HG03342 (cell line): Measurements from ENCODE around the gene ODAD3.

ENCODE experiments used
- ATAC-seq: cut with Tn5 transposase; IDR thresholded peaks from one replicate; pipeline ENCODE4 v1.9.1; 2021; ENCODE audit warnings: mild to moderate bottlenecking, moderate library complexity; ENCODE audit not compliant: unreplicated experiment

Gene ODAD3

DNA sequence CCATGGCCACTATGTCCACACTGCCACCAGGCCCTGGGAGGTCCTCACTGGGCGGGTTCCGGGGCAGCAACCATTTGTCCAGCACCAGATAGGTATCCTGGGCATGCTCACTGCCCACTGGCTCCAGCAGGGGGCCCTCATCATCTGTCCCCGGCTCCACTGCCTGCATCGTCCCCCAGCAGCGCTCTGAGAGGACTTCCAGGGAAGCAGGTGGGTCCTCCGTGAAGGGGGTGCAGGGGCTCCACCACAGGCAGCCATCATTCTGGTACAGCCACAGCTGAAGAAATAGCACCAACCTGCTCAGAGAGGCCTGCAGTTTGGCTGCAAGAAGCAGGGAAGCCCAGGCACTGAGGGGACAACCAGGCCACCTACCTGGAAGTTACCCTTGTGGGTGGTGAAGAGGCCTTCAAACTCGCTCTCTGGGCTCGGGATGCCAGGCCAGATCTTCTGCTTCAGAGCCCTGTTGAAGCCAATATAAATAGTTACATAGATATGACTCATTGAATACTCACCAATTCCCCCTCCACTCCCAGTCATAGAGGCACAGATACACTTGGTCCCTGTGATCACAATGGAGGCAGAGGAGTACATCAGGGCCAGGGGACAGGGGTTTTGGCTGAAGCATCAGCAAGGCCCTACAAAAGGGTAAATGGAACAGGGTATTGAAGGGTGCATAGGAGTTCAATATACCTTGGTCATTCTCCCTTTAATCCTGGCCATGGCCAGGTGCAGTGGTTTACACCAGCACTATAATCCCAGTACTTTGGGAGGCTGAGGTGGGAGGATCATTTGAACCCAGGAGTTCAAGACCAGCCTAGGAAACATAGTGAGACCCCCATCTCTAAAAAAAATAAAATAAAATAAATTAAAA is 56.4 kb downstream of the ODAD3 start:
- no peak for ATAC-seq

DNA sequence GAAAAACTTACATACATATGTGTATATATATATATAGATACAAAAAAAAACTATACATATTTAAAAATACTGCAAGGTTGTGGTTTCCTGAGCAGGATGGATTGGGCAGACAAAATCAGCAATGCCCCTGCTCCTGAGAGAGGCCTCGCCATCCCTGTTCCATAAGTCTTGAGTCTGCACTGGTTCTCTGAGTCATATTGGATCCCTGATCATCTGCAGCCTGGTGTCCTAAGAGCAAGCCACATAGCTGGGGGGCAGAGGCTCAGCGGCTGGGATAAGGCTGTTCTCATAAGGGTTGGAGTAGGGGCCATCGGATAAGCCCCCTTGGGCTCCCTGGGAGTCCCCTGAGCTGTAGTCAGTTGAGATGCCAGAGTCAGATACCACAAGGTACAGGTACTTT is 57.2 kb downstream of the ODAD3 start:
- ATAC-seq = no peak

DNA sequence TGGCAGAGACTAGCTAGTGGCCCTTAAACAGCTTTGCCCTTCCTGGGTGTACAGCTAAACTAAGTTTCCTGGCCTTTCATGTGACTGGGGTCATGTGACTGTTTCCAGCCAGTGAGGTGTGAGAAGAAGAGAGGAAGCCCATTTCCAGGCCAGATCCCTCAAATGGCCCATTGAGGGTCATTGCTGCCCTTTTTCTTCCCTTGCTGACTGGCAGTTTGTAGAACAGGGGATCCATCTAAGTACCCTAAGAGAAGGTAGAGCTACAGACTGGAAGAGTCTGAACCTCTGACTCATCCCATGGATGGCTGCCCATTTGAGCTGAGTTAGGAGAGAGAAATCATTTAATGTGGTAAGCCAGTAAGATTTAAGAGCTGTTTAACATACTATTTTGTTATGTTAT is 57.7 kb downstream of the ODAD3 start:
- no peak for ATAC-seq

DNA sequence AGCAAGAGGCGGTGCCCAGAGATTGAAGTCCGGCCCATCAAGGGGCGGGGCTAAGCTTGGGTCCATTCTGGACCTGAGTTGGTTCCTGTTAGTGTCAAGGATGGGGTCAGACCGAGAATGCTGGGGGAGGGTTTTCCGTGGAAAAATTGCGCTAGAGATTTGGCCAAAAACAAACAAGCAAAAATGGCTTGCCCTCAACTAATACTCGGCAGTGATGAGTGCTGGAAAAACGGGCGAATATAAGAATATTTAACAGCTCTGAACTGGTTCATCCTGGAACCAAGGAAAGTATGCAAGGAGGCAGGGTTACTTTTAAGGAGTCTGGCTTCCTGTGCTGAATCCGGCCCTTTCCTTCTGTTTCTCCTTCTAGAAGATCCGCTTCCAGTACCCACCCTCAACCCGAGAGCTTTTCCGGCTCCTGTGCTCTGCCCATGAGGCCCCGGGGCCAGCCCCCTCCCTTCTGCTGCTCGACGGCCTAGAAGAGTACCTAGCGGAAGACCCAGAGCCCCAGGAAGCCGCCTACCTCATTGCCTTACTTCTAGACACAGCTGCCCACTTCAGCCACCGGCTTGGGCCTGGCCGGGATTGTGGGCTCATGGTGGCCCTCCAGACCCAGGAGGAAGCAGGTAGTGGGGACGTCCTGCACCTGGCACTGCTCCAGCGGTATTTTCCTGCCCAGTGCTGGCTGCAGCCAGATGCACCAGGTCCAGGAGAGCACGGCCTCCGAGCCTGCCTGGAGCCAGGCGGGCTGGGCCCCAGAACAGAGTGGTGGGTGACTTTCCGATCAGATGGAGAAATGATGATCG is 59.6 kb downstream of the ODAD3 start:
- no peak for ATAC-seq

DNA sequence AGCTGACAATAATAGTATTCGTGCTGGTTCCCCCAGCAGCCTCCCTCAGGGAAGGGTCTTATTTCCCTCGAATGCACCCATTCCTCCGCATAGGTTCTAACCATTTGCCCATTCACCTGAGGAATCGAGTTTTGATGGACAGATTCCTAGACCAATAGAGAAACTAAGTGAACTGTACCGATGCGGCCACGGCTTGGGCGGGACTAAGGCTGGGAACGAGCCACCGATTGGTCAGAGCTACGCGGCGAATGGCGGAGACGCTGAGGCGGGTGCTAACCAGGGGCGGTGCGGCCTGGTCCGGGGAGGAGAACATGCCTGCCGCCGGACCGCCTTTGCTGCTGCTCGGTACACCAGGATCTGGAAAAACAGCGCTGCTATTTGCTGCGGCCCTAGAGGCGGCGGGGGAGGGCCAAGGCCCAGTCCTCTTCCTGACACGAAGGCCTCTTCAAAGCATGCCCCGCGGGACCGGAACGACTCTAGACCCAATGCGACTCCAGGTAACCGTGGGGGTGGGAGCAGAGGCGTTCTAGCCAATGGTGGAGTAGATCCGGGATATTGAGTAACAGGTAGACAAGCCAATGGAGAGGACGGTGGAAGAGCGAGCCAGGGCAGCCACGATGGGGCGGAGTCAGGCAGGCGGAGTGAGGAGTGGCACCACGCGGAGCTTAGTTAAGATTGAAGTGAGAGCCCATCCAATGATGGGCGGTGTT is 60.3 kb downstream of the ODAD3 start, which contains the start of gene SWSAP1:
Gene SWSAP1 (plus strand): TSS at position 234 of the 710 bp plus-strand sequence. CDS start 15 bp downstream, at position 249.
- peak; percentile 91 for ATAC-seq

DNA sequence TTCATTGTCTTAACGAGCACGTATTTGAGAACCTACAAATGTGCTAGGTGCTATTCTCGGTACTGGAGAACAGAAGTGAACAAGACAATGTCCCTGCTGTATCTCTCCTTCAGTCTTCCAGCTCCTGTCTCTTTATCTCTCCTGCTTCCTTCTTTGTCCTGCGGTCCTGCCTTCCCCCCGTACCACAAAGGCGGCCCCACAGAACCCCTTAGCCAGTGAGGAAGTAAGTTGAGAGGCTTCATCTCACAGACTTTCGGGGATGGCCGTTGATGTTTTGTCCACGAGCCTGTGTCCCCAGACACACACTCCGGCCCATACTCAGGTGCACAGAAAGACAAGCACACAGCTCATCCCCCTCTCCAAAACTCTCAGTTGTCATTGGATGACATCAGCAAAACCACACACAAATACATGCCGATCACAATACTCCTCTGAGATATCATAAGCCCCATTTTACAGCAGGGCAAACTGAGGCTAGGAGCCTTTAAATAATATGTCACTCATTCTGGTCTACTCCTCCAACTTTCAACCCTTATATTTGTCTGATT is 61.0 kb downstream of the ODAD3 start:
- ATAC-seq = no peak

DNA sequence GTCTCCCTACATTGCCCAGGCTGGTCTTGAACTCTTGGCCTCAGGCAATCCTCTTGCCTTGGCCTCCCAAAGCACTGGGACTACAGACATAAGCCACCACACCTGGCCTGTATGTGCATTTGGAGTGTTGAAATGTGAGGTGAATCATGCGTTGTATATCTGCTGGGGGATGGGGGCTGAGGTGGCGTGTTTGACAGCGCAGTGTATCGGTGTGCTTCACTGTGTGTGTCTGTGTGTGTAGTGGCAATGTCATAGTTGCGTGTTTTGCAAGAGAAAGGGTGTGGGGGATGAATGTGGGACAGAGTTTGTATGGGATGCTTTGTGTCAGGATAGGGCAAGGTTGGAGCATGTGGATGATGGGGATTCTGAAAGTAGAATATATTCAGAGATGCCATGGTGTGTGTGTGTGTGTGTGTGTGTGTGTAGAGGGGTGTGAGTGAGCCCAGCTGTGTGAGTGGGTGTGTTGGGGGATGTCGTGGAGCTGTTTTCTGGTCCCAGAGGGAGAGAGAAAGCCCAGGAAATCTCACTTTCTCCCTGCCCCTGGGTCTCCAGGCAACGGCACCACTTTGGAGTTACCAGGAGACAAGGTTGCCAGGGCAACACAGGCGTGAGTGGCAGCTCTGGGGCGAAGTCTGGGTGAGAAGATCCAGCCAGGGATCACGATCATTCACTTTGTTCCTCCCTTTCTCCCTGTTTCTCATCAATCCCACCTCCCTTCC is 61.6 kb downstream of the ODAD3 start:
- ATAC-seq = no peak

DNA sequence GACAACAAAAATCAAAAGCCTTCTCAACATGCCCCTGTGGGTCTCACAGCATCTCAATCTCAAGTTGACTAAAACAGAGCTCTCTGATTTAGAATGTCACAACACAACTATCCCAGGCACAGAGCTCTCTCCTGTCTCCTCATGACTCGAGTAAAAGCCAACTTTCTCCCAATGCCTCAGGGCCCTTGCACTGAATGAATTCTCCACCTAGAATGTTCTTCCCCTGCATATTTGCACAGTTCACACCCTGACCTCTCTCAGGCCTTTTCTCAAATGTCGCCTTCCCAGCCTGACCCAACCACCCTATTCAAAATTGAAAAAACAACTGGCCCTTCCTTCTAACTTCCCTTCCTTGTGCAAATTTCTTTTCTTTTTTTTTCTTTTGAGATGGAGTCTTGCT is 64.2 kb downstream of the ODAD3 start:
- no peak for ATAC-seq
